A673 (cell line): ENCODE data around the gene PKNOX2.

Experiments
- CTCF ChIP-seq: fragments of 300-800, 200-600 bp; sonication (generic); conservative IDR thresholded peaks from 2 replicates; pipeline ENCODE4 v1.5.1; 2017; ENCODE audit warnings: low read depth, mild to moderate bottlenecking, antibody characterized with exemption, low read length, moderate library complexity, mixed read lengths
- EZH2 ChIP-seq: fragments of 200-600 bp; sonication (generic); IDR thresholded peaks from 2 replicates; pipeline ENCODE4 v1.6.1; 2017; ENCODE audit warnings: borderline replicate concordance, low read depth, mild to moderate bottlenecking, mixed read lengths, antibody characterized with exemption, low read length; ENCODE audit not compliant: poor library complexity, severe bottlenecking

GRCh38 chr11:125193416-125193726 is 28.8 kb downstream of the PKNOX2 start:
- TF ChIP-seq EZH2 (no peak), CTCF (no peak)
